K562 (cell line): Measurements from ENCODE around the gene CRIP1. TPM values are rescaled to one million over a fixed set of nuclear protein-coding genes. Genes with fewer than 3 reads are reported as not detected.

Experiments
- ARHGAP35 ChIP-seq: fragments of 450-650 bp; IDR thresholded peaks from 2 replicates; pipeline ENCODE4 v1.6.1; 2018; ENCODE audit not compliant: partially characterized antibody
- BRD9 ChIP-seq: fragments of 450-650 bp; IDR thresholded peaks from 2 replicates; pipeline ENCODE4 v1.6.1; 2018; ENCODE audit warnings: low read depth; ENCODE audit not compliant: partially characterized antibody
- CHD4 ChIP-seq: fragments of 200-600 bp; sonication (generic); IDR thresholded peaks from 3 replicates; pipeline ENCODE4 v1.6.1; 2012; ENCODE audit warnings: low read depth, mild to moderate bottlenecking, mixed read lengths, low read length, inconsistent platforms; ENCODE audit not compliant: insufficient read depth, insufficient replicate concordance, poor library complexity, severe bottlenecking
- CREB5 ChIP-seq: fragments of 250-450 bp; sonication (Bioruptor Pico); IDR thresholded peaks from 2 replicates; pipeline ENCODE4 v1.5.0; 2020; ENCODE audit warnings: mild to moderate bottlenecking
- ERF ChIP-seq: fragments of 450-650 bp; formaldehyde crosslinking; IDR thresholded peaks from 2 replicates; pipeline ENCODE4 v1.4.0; 2020; ENCODE audit warnings: mild to moderate bottlenecking, mixed read lengths
- ESRRA ChIP-seq: fragments of 450-650 bp; IDR thresholded peaks from 2 replicates; pipeline ENCODE4 v1.6.1; 2014; ENCODE audit warnings: low read depth, mild to moderate bottlenecking, moderate library complexity, borderline replicate concordance
- ETV5 ChIP-seq: sonication (generic); formaldehyde crosslinking; IDR thresholded peaks from 2 replicates; pipeline ENCODE4 v1.4.0; 2020; ENCODE audit warnings: low read depth, mild to moderate bottlenecking, missing genetic modification reagents
- FUS ChIP-seq: fragments of 200-400 bp; formaldehyde crosslinking; optimal IDR thresholded peaks from 2 replicates; pipeline ENCODE3; 2017; ENCODE audit warnings: low read depth, low read length
- ILF3 ChIP-seq: fragments of 450-650 bp; IDR thresholded peaks from 2 replicates; pipeline ENCODE4 v1.6.1; 2018; ENCODE audit warnings: antibody characterized with exemption, mild to moderate bottlenecking, moderate library complexity, borderline replicate concordance
- IRF2 ChIP-seq: sonication (generic); formaldehyde crosslinking; IDR thresholded peaks from 2 replicates; pipeline ENCODE4 v1.8.1; 2022; ENCODE audit warnings: mild to moderate bottlenecking, missing genetic modification reagents
- NCOA4 ChIP-seq: fragments of 450-650 bp; IDR thresholded peaks from 2 replicates; pipeline ENCODE4 v1.6.1; 2018; ENCODE audit warnings: mild to moderate bottlenecking; ENCODE audit not compliant: partially characterized antibody
- NFE2L1 ChIP-seq: fragments of 450-650 bp; IDR thresholded peaks from 2 replicates; pipeline ENCODE4 v1.6.1; 2016; ENCODE audit warnings: missing genetic modification characterization, low read depth, mild to moderate bottlenecking, missing compliant biosample characterization, moderate library complexity, borderline replicate concordance
- NFYB ChIP-seq: IDR thresholded peaks from 2 replicates; pipeline ENCODE4 v1.6.1; 2011; ENCODE audit warnings: mild to moderate bottlenecking, moderate library complexity; ENCODE audit not compliant: insufficient read length; ENCODE audit errors: extremely low read depth
- PHB2 ChIP-seq: fragments of 450-650 bp; IDR thresholded peaks from 2 replicates; pipeline ENCODE4 v1.6.1; 2017; ENCODE audit warnings: low read depth
- RBFOX2 ChIP-seq: fragments of 200-400 bp; formaldehyde crosslinking; IDR thresholded peaks from 2 replicates; pipeline ENCODE4 v1.6.1; 2017; ENCODE audit warnings: low read depth, mild to moderate bottlenecking, low read length, moderate library complexity
- TCF7L2 ChIP-seq: fragments of 150-350 bp; IDR thresholded peaks from 2 replicates; pipeline ENCODE4 v1.6.1; 2016; ENCODE audit warnings: low read depth, mild to moderate bottlenecking, low read length, moderate library complexity
- ZNF143 ChIP-seq: sonication (generic); formaldehyde crosslinking; IDR thresholded peaks from 2 replicates; pipeline ENCODE4 v1.9.0; 2022; ENCODE audit warnings: mild to moderate bottlenecking, missing genetic modification reagents
- ZNF224 ChIP-seq: sonication (generic); formaldehyde crosslinking; IDR thresholded peaks from 2 replicates; pipeline ENCODE4 v1.8.0; 2022; ENCODE audit warnings: mild to moderate bottlenecking, missing genetic modification reagents
- ZNF23 ChIP-seq: fragments of 250-450 bp; sonication (Bioruptor Pico); IDR thresholded peaks from 2 replicates; pipeline ENCODE4 v1.4.0; 2020; ENCODE audit warnings: mild to moderate bottlenecking
- ZNF79 ChIP-seq: fragments of 250-450 bp; sonication (Bioruptor Pico); IDR thresholded peaks from 2 replicates; pipeline ENCODE4 v1.4.0; 2020; ENCODE audit warnings: low read depth, mild to moderate bottlenecking, moderate library complexity
- ZNF830 ChIP-seq: fragments of 250-450 bp; sonication (Bioruptor Pico); IDR thresholded peaks from 2 replicates; pipeline ENCODE4 v1.5.0; 2021; ENCODE audit warnings: mild to moderate bottlenecking
- polyA plus RNA-seq, 8 experiments: library from polyadenylated mRNA; depleted of rRNA in 4 of 8; stranded (reverse) in 5 of 8; unstranded in 3 of 8; fragments of >200 nt; fragmentation: Nextera tagmentation in 2 of 8; fragmentation: Illumina TruSeq in 1 of 8; extraction: Ambion mirVana in 2 of 8; extraction: Trizol in 1 of 8; gene quantifications; 2 replicates each; pipeline versions ENCODE4 v1.2.1 to v1.2.3, GENCODE V29; 2011 to 2014; ENCODE audit warnings: inconsistent platforms in 1 of 8, missing spikeins in 1 of 8
- total RNA-seq, 7 experiments: library from RNA; depleted of rRNA in 6 of 7; stranded (reverse); fragments of >200 nt in 6 of 7; fragmentation: Illumina TruSeq in 2 of 7; extraction: Trizol in 2 of 7; gene quantifications; 2 replicates each; pipeline versions ENCODE4 v1.2.1 to v1.2.3, GENCODE V29; 2011 to 2021; ENCODE audit warnings: low replicate concordance in 1 of 7
- TF ChIP-seq, protein P1 (sequence below): sonication (generic); formaldehyde crosslinking; IDR thresholded peaks from 2 replicates; pipeline ENCODE4 v1.8.1; 2023; ENCODE audit warnings: mild to moderate bottlenecking, missing genetic modification reagents
- TF ChIP-seq, protein P2 (sequence below): sonication (generic); formaldehyde crosslinking; IDR thresholded peaks from 2 replicates; pipeline ENCODE4 v1.4.0; 2020; ENCODE audit warnings: mild to moderate bottlenecking, missing genetic modification reagents
- TF ChIP-seq, protein P3 (sequence below): fragments of 250-450 bp; sonication (Bioruptor Pico); IDR thresholded peaks from 2 replicates; pipeline ENCODE4 v1.6.1; 2021; ENCODE audit warnings: mild to moderate bottlenecking

CRIP1 gene
- total and polyA plus RNA-seq, 9 of the 15 experiments (the other 6 are each of a cell fraction or from before 2014, with no cell fraction given) = 0.11 to 0.58 (median 0.14) TPM; not detected in 6

DNA sequence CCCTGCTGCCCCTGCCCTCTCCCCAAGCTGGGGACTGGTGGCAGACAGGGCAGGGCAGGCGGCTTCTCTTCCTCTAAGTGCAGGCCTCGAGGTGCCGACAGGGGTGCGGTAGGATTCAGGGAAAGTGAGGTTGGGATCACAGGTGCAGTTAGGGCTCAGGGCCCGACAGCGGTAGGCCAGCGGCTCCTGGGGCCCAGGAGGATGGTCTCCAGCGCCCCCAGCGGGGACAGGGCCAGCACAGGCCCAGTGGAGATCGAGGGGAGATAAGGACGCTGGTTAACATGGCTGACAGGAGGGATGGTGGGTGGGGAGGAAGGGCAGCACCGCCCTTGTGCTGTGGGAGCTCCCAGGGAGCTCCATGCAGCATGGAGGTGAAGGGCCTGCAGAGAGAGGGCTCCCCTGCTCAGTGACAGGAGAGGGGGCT, 935 bp upstream of the CRIP1 start (continued):
- TF ChIP-seq BRD9 (no peak), RBFOX2 (peak; percentile 37; the same call in 1 of the 2 replicates), ZNF143 (CRISPR knock-in tag) (no peak), IRF2 (CRISPR knock-in tag) (no peak), ARHGAP35 (no peak), NFE2L1 (tag) (no peak), ZNF23 (CRISPR knock-in tag) (no peak), ZNF830 (CRISPR knock-in tag) (no peak), FUS (no peak), NCOA4 (no peak), ZNF224 (CRISPR knock-in tag) (no peak), ILF3 (no peak), ESRRA (0 out of 2 replicates have a peak, but pooled peaks have one; percentile 19), ERF (no peak), NFYB (no peak), CREB5 (no peak), ZNF79 (no peak), PHB2 (no peak), CHD4 (no peak), ETV5 (CRISPR knock-in tag) (no peak), TCF7L2 (no peak)
- TF ChIP-seq, protein P1, sequence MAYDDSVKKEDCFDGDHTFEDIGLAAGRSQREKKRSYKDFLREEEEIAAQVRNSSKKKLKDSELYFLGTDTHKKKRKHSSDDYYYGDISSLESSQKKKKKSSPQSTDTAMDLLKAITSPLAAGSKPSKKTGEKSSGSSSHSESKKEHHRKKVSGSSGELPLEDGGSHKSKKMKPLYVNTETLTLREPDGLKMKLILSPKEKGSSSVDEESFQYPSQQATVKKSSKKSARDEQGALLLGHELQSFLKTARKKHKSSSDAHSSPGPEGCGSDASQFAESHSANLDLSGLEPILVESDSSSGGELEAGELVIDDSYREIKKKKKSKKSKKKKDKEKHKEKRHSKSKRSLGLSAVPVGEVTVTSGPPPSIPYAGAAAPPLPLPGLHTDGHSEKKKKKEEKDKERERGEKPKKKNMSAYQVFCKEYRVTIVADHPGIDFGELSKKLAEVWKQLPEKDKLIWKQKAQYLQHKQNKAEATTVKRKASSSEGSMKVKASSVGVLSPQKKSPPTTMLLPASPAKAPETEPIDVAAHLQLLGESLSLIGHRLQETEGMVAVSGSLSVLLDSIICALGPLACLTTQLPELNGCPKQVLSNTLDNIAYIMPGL (CRISPR knock-in tag) = no peak
- TF ChIP-seq, protein P2, sequence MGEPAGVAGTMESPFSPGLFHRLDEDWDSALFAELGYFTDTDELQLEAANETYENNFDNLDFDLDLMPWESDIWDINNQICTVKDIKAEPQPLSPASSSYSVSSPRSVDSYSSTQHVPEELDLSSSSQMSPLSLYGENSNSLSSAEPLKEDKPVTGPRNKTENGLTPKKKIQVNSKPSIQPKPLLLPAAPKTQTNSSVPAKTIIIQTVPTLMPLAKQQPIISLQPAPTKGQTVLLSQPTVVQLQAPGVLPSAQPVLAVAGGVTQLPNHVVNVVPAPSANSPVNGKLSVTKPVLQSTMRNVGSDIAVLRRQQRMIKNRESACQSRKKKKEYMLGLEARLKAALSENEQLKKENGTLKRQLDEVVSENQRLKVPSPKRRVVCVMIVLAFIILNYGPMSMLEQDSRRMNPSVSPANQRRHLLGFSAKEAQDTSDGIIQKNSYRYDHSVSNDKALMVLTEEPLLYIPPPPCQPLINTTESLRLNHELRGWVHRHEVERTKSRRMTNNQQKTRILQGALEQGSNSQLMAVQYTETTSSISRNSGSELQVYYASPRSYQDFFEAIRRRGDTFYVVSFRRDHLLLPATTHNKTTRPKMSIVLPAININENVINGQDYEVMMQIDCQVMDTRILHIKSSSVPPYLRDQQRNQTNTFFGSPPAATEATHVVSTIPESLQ (CRISPR knock-in tag) = no peak
- TF ChIP-seq, protein P3, sequence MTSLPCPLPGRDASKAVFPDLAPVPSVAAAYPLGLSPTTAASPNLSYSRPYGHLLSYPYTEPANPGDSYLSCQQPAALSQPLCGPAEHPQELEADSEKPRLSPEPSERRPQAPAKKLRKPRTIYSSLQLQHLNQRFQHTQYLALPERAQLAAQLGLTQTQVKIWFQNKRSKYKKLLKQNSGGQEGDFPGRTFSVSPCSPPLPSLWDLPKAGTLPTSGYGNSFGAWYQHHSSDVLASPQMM (CRISPR knock-in tag) = no peak
